ENCODE results near the gene STAT6. TPM values are rescaled to one million over a fixed set of nuclear protein-coding genes. Genes with fewer than 3 reads are reported as not detected.

STAT6 gene
- total and polyA plus RNA-seq, 2 of the 8 experiments (the other 6 are each of a cell fraction or from before 2014, with no cell fraction given) = 32.9 to 38.7 TPM

DNA sequence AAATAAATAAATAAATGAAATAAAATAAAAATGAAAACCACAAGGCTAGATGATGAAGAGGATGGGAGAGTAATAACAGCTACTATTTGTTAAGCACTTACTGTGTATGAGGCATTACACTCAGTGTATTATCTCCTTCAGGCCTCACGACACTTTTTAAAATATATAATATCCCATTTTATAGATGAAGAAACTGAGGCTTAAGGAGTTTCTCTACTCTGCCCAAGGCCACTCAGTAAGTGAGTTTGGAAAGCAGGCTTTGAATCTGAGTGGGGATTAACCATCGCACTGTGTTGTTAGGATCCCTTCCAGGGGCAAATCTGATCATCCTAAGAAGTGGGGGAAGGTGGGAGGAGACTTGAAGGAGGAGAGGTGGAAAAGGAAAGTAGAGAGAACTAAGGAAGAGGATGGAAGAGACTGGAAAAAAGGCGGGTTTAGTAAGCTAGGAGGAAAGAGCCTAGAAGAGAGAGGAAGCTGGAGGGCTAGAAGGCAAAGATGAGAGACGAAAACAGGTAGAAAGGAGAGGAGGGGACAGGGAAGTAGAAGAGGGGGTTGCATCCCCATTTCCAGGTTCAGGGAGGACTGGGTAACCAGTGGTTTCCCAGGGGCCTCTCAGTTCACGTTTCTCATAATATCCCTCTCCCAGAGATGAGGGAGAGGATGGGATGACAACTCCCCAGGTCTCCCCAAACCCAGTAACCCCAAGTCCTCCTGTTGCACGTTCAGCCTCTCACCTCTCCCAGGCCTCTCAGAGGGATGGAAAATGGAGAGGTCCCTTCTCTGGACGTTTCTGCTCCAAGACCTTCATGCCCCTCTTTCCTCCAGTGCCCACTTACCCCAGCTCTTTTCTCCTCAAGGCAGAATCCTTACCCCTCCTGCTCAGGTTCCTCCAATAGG is 1.7 kb downstream of the STAT6 start:
- H3K4me1 ChIP-seq (replicated peaks in 1 of 4; ENCODE audit: control insufficient read depth in 3 of 4, insufficient read depth in 4 of 4, low read length in 3 of 4) = peaks cover 3 to 31% (median 15%) of the 10 kb centered on the region in 4 experiments

More for the DNA sequence above, 1.7 kb downstream of the STAT6 start:
- CTCF ChIA-PET (ENCODE audit: partially characterized antibody) = interaction anchor here (0.6 to 15.7 kb wide), 10 partner anchors 15 to 292 kb away, joined by 3 to 325 read pairs (median 27); partner anchors contain the start of genes LRP1, NAB2 and ZBTB39
- Histone ChIP-seq H3K27me3 (replicated peaks in 1 of 4; ENCODE audit: control insufficient read depth in 3 of 4, extremely low read depth in 1 of 4, insufficient read depth in 3 of 4, low read length in 3 of 4) (no peaks in the 10 kb centered on the region), H2BK12ac (ENCODE audit: low read depth, low read length) (no peak overlapping the region), H2BK5ac (ENCODE audit: low read depth, low read length) (peak overlapping the region; percentile 87; the same call in 1 of the 2 replicates), H3K4ac (replicated peaks; ENCODE audit: insufficient read length, low read depth, low read length) (peak overlapping the region; percentile 39), H3K79me2 (ENCODE audit: control insufficient read depth in 1 of 2, insufficient read depth in 2 of 2, low read length in 2 of 2) (no peaks in the 10 kb centered on the region), H3K79me1 (ENCODE audit: low read depth, low read length) (no peaks in the 10 kb centered on the region), H3K56ac (replicated peaks; ENCODE audit: insufficient read length, low read depth, low read length) (no peak overlapping the region), H3K27ac (ENCODE audit: low read depth, low read length) (no peak overlapping the region), H2AFZ (ENCODE audit: low read length) (peak overlapping the region; percentile 52; the same call in 1 of the 2 replicates), H2BK20ac (ENCODE audit: low read length) (no peak overlapping the region), H3K23me2 (ENCODE audit: low read depth, low read length) (peaks cover 15% of the 10 kb centered on the region), H4K20me1 (replicated peaks in 1 of 2; ENCODE audit: control insufficient read depth in 1 of 2, insufficient read depth in 2 of 2, low read length in 2 of 2) (no peaks in the 10 kb centered on the region), H2BK15ac (ENCODE audit: low read length) (0 out of 2 replicates have a peak overlapping the region, but pooled peaks have one; percentile 2), H3K18ac (ENCODE audit: extremely low read depth, low read length) (peak overlapping the region; percentile 42; the same call in 1 of the 2 replicates), H3K9ac (replicated peaks in 1 of 4; ENCODE audit: extremely low read depth in 1 of 4, low read depth in 3 of 4, low read length in 3 of 4) (no peak overlapping the region), H3K36me3 (ENCODE audit: control insufficient read depth in 2 of 4, insufficient read depth in 4 of 4, low read length in 3 of 4) (peaks cover 0 to 3% (median 1%) of the 10 kb centered on the region in 4 experiments; a peak in 1 of 8 replicates), H3K4me2 (ENCODE audit: insufficient read depth in 1 of 2, low read depth in 2 of 2, low read length in 2 of 2) (peak overlapping the region; percentile 81 to 96), H2BK120ac (replicated peaks; ENCODE audit: low read depth, low read length) (no peak overlapping the region), H4K91ac (replicated peaks; ENCODE audit: insufficient read length, low read length) (peak overlapping the region; percentile 40), H3K14ac (ENCODE audit: insufficient read length) (no peak overlapping the region), H3K23ac (ENCODE audit: insufficient read length) (no peak overlapping the region), H4K8ac (ENCODE audit: extremely low read depth, insufficient read depth, low read length) (no peak overlapping the region; the same call in 1 of the 2 replicates), H4K5ac (ENCODE audit: insufficient read length, low read depth, low read length) (peak overlapping the region; percentile 31), H2AK5ac (ENCODE audit: low read depth, low read length) (0 out of 2 replicates have a peak overlapping the region, but pooled peaks have one; percentile 47), H3K4me3 (ENCODE audit: extremely low read depth in 1 of 4, insufficient read depth in 2 of 4, low read depth in 3 of 4, low read length in 4 of 4) (peak overlapping the region in 3 of 4 experiments; percentile 16 to 59 (median 43); a peak in 4 of 8 replicates), H3K9me3 (ENCODE audit: insufficient read depth in 2 of 2, low read depth in 1 of 2, low read length in 1 of 2) (no peaks in the 10 kb centered on the region)
- FAIRE-seq (no peak), DNase-seq (ENCODE audit: low read depth in 1 of 2, low spot score in 2 of 2) (no peak)
- POLR2A ChIA-PET (ENCODE audit: partially characterized antibody) = interaction anchor here (0.9 to 13.0 kb wide), 7 partner anchors 15 to 84 kb away, joined by 3 to 352 read pairs (median 3); partner anchors contain the start of genes LRP1, NAB2 and NEMP1
- 73% methylated on average over 7 of the region's 7 CpGs; no CpG with 5 or more reads in 1 of the 2 experiments for WGBS, 2 experiments (ENCODE audit: extremely low coverage in 1 of 2, insufficient coverage in 1 of 2, insufficient read length in 1 of 2, insufficient replicate concordance in 2 of 2, low coverage in 1 of 2, low lambda C conversion rate in 2 of 2, missing lambda C conversion rate in 1 of 2)
- TF ChIP-seq JUND (IDR thresholded peaks at IDR 0.05; ENCODE audit: low read length) = no peak
- TF ChIP-seq POLR2A (IDR thresholded peaks at IDR 0.05; ENCODE audit: control extremely low read depth in 1 of 2, low read depth in 2 of 2, low read length in 2 of 2) = no peak
- TF ChIP-seq KDM5A (IDR thresholded peaks at IDR 0.05; ENCODE audit: low read length) = no peak
- no peak for TF ChIP-seq RAD21 (IDR thresholded peaks at IDR 0.05 in 1 of 2, conservative IDR thresholded peaks at IDR 0.05 in 1 of 2; ENCODE audit: low read depth in 2 of 2, low read length in 2 of 2)
- TF ChIP-seq FOSL1 (IDR thresholded peaks at IDR 0.05; ENCODE audit: insufficient read depth, low read depth, low read length) = no peak
- TF ChIP-seq SIRT6 (IDR thresholded peaks at IDR 0.05; ENCODE audit: low read length) = no peak

Data from H1 (cell line).